GM18507 (cell line): ENCODE results near the gene CEBPG.

Source experiments
- DNase-seq: peaks from one replicate; pipeline ENCODE4 v3.0.0; 2011; ENCODE audit warnings: low read depth; ENCODE audit not compliant: insufficient read length; ENCODE audit errors: extremely low spot score
- FAIRE-seq: peaks from 2 replicates; lab custom pipeline; 2011; peaks lifted over from hg19 to GRCh38; lab: Jason Lieb, UNC

Gene CEBPG

DNA sequence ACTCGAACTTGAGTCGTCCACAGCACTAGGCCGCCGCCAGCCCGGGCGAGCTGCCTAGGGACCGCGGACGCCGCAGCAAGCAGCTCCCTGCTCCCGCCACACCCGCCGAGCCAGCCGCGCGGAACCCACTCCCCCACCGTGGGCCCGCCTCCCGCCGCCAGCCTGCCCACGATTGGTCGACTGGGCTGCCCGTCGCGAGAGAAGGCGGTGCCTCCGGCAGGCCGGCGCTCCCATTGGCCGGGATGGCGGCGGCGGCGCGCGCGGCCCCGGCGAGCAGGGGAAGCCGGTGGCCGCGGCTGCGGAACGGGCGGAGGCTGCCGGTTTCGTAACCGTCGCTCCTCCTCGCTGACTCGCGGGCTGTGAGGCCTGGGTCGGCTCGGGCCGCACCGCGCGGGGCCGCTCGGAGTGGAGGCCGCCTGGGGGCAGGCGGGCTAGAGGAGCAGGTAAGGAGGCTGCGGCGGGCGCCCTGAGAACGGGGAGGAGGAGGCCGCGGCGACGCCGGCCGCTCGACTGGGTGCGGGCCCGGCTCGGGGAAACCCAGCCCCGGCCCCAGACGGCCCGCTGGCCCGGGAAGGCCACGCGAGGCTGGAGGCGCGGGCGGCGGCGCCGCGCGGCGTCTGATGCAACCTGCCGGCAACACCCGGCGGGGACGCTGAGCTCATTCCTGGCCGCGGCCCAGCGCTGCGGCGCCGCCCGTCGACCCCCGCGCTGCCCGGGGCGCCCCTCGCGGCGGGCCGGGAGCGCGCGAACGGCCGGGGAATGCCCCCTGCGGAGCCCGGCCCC is at the start of gene CEBPG:
TSS of gene CEBPG (plus strand) at position 257 of the 783 bp plus-strand sequence. CDS start 5,531 bp downstream, outside the sequence.
- FAIRE-seq (peak; percentile 72), DNase-seq (peak; percentile 92)

GRCh38 chr19:33324628-33325027 is 48.9 kb upstream of the CEBPG start:
- FAIRE-seq (no peak), DNase-seq (no peak)

GRCh38 chr19:33325920-33326319 is 47.6 kb upstream of the CEBPG start:
- FAIRE-seq (no peak), DNase-seq (no peak)

DNA sequence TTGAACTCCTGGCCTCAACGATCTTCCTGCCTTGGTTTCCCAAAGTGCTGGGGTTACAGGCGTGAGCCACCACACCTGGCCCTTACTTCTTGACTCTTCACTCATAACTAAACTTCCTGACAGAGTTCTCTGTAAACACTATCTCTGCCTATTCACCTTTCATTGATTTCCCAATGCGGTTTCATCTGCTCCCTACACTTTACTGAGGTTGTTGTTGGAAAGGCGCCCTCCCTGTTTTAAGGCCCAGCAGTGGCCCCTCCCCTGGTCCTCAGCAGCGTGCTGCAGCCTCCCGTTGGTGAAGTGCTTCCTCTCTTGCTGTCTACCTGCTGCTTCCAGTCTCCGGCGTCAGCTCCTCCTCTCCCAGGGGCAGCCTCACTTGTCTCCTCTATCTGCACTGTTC is 44.4 kb upstream of the CEBPG start:
- no peak for FAIRE-seq
- DNase-seq: no peak

- DNase-seq (no peak), FAIRE-seq (no peak)
Measured at GRCh38 chr19:33329736-33330135, 43.8 kb upstream of the CEBPG start.

GRCh38 chr19:33332248-33332647 is 41.3 kb upstream of the CEBPG start:
- FAIRE-seq (no peak), DNase-seq (no peak)

GRCh38 chr19:33333151-33333550 is 40.4 kb upstream of the CEBPG start:
- DNase-seq (no peak), FAIRE-seq (no peak)

- no peak for DNase-seq
- FAIRE-seq: no peak
Measured at GRCh38 chr19:33333642-33334041, 39.9 kb upstream of the CEBPG start.

DNA sequence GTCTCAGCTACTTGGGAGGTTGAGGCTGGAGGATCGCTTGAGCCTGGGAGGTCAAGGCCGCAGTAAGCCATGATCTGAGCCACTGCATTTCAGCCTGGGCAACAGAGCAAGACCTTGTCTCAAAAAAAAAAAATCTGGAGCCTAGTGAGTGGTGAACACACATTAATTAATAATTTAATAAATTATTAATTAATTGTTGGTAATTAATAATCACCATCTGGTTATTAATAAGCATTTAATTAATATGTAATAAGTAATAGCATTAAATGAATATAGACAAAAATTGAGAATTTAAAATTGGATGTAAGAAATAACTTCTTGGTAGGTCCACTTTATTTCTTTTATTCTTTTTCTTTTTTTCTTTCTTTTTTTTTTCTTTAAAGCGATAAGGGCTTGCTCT is 39.2 kb upstream of the CEBPG start:
- DNase-seq: no peak
- FAIRE-seq: no peak

GRCh38 chr19:33335446-33335845 is 38.1 kb upstream of the CEBPG start:
- DNase-seq: no peak
- no peak for FAIRE-seq

GRCh38 chr19:33339016-33339984 is 34.2 kb upstream of the CEBPG start:
- DNase-seq: no peak
- FAIRE-seq: no peak

DNA sequence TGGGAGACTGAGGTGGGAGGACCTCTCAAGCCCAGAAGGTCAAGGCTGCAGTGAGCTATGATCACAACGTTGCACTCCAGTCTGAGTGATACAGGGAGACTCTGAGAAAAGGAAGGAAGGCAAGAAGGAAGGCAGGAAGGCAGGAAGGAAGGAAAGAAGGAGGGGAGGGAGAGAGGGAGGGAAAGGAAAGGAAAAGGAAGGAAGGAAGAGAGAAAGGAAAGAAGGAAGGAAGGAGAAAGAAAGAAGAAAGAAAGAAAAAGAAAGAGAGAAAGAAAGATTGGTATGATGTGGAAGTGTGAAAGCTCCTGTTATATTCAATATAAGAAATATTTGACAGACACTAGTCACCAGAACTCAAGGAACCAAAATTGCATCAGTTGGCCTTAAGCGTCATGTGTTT is 32.5 kb upstream of the CEBPG start:
- DNase-seq: no peak
- FAIRE-seq: no peak

- FAIRE-seq: no peak
- no peak for DNase-seq
Measured at GRCh38 chr19:33343301-33343700, 30.2 kb upstream of the CEBPG start.

DNA sequence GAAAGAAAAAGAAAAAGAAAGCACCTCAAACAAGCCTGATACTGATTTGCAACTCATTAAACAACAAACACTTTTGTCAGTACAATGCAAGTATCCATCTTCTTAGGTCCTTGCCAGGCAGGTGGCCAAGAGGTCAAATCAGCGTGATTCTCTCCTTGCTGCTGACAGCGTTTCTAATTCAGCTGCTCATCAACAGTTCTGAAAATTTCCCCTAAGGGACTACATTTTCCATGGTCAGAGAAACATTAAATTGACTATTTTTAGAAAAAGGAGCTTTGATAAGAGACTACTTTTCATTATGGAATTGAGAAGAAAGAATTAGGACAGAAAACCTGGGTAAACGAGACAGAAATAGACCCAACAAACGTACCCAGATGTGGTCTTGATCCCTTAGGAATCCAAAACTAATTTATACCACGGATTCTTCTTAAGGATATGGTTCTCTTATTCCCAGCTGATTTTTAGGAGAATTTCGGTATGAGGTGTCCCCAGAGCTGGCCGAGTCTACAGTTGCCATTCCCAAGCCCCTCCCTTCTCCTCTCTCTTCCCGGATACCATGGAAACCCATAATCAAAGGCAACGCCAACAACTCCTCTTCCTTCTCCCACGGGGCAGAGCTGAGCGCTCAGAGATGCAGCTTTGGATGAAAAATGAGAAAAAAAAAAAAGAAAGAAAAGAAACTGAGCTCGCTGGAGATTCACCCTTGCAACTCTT is 29.5 kb upstream of the CEBPG start:
- DNase-seq: no peak

DNA sequence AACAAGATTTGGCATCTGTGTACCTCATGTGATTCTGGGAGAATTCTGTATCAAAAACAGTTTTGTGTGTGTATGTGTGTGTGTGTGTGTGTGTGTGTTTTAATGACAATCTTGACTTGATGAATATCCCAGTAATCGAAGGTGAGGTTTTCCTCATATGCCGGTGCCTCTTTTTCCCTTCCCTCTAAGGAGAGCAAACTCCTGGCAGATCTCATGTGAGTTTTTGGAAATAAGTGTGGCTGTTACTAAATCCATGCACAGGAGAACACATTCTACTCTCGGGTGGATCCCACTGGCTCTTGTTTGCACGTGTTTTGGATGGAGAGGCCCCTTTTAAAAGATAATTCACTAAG is 29.0 kb upstream of the CEBPG start:
- DNase-seq (no peak), FAIRE-seq (no peak)

More for the DNA sequence above, 29.5 kb upstream of the CEBPG start:
- no peak for FAIRE-seq

DNA sequence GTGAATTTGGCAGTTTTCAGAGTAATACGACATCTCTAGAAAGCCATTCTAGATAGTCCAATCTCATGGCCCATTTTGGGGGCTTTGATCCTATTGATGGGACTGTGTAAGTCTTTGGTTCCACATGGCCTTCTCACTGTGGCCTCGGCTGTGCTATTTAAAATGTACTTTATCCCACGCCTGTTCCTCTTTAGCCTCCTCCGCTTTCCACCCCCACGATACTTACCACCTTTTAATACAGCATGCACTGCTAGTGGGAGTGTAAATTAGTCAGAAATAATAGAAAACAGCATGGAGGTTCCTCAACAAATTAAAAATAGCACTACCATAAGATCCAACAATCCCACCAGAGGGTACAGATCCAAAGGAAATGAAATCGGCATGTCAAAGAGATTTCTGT is 28.3 kb upstream of the CEBPG start:
- no peak for FAIRE-seq
- no peak for DNase-seq

DNA sequence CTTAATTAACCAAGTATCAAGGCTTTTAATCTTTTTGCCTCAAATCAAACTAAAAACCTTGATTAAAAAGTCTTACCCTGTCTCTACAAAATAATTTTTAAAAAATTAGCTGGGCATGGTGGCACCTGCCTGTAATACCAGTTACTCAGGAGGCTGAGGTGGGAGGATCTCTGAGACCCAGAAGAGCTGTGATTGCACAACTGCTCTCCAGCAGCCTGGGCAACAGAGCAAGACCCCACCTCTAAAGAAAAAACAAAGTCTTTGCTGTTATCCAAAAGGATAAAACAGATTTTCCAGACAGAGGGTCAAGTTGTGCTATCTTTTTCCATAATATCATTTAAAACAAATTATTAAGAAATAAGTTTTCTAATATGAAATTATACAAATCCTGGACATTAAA is 26.8 kb upstream of the CEBPG start:
- no peak for FAIRE-seq
- no peak for DNase-seq

- FAIRE-seq (no peak), DNase-seq (no peak)
Measured at GRCh38 chr19:33347300-33347699, 26.2 kb upstream of the CEBPG start.

- no peak for DNase-seq
- FAIRE-seq: no peak
Measured at GRCh38 chr19:33348301-33349010, 25.1 kb upstream of the CEBPG start.
